ENCODE results near the gene KCND3.

Gene KCND3

GRCh38 chr1:111989531-111990025, at the start of gene KCND3:
Gene KCND3 (minus strand): TSS chr1:111989668.
- no peak for DNase-seq

GRCh38 chr1:112034277-112034676, 44.8 kb upstream of the KCND3 start:
- DNase-seq = no peak

- no peak for DNase-seq
Observed at GRCh38 chr1:112033439-112034120, 44.1 kb upstream of the KCND3 start.

- DNase-seq = no peak
Observed at GRCh38 chr1:112030157-112030556, 40.7 kb upstream of the KCND3 start.

GRCh38 chr1:112027696-112028095, 38.2 kb upstream of the KCND3 start:
- no peak for DNase-seq

- DNase-seq = no peak
Observed at GRCh38 chr1:112026501-112026900, 37.0 kb upstream of the KCND3 start.

GRCh38 chr1:112026016-112026415, 36.5 kb upstream of the KCND3 start:
- DNase-seq = peak; percentile 38

GRCh38 chr1:112021263-112021662, 31.8 kb upstream of the KCND3 start:
- no peak for DNase-seq

GRCh38 chr1:112017183-112017582, 27.7 kb upstream of the KCND3 start:
- DNase-seq = no peak

GRCh38 chr1:112012823-112013222, 23.4 kb upstream of the KCND3 start:
- DNase-seq = no peak

GRCh38 chr1:112011202-112011601, 21.7 kb upstream of the KCND3 start:
- no peak for DNase-seq

GRCh38 chr1:112007169-112007568, 17.7 kb upstream of the KCND3 start:
- DNase-seq = no peak

GRCh38 chr1:112006416-112007025, 17.1 kb upstream of the KCND3 start:
- DNase-seq = peak; percentile 19

GRCh38 chr1:112004076-112004475, 14.6 kb upstream of the KCND3 start:
- DNase-seq = no peak

GRCh38 chr1:112002514-112002913, 13.0 kb upstream of the KCND3 start:
- no peak for DNase-seq

- DNase-seq = no peak
Observed at GRCh38 chr1:112001436-112001835, 12.0 kb upstream of the KCND3 start.

GRCh38 chr1:112000048-112000447, 10.6 kb upstream of the KCND3 start:
- DNase-seq = no peak

- DNase-seq = no peak
Observed at GRCh38 chr1:111998332-111998731, 8.9 kb upstream of the KCND3 start.

GRCh38 chr1:111992476-111992875, 3.0 kb upstream of the KCND3 start:
- DNase-seq = no peak

GRCh38 chr1:111990878-111991718, 1.6 kb upstream of the KCND3 start:
- DNase-seq = peak; percentile 93

- peak; percentile 25 for DNase-seq
Observed at GRCh38 chr1:111990026-111990877, 784 bp upstream of the KCND3 start.

GRCh38 chr1:111988743-111989453, 570 bp downstream of the KCND3 start:
- DNase-seq = peak; percentile 23
